ENCODE measurements around the gene HSPA12B. TPM values are rescaled to one million over a fixed set of nuclear protein-coding genes. Genes with fewer than 3 reads are reported as not detected.
A peak's percentile ranks its signal among the peaks of the same experiment; 100 is the strongest.

HSPA12B gene
- total and polyA plus RNA-seq, 2 of the 13 experiments (the other 11 are each of a cell fraction or from before 2014, with no cell fraction given): 0.01 TPM; not detected in 1

GRCh38 chr20:3767427-3768341 is 35.2 kb downstream of the HSPA12B start, which contains the start of gene ADISSP (continued):
- TF ChIP-seq NFIB (CRISPR knock-in tag; IDR thresholded peaks at IDR 0.05; ENCODE audit: borderline replicate concordance) (no peak), ZNF770 (CRISPR knock-in tag; IDR thresholded peaks at IDR 0.05) (no peak; the same call in 1 of the 2 replicates), PATZ1 (CRISPR knock-in tag; IDR thresholded peaks at IDR 0.05) (peak; percentile 51), MBNL3 (CRISPR knock-in tag; conservative IDR thresholded peaks at IDR 0.05) (no peak), MLLT10 (CRISPR knock-in tag; IDR thresholded peaks at IDR 0.05) (0 out of 2 replicates have a peak, but pooled peaks have one; percentile 55), BCLAF1 (IDR thresholded peaks at IDR 0.05) (no peak), ZNF75D (CRISPR knock-in tag; IDR thresholded peaks at IDR 0.05; ENCODE audit: borderline replicate concordance) (no peak), GPN1 (CRISPR knock-in tag; IDR thresholded peaks at IDR 0.05; ENCODE audit: borderline replicate concordance) (no peak), ZNF891 (CRISPR knock-in tag; IDR thresholded peaks at IDR 0.05) (peak; percentile 89), ZNF614 (CRISPR knock-in tag; IDR thresholded peaks at IDR 0.05; ENCODE audit: borderline replicate concordance) (peak; percentile 39), ZNF280B (CRISPR knock-in tag; IDR thresholded peaks at IDR 0.05; ENCODE audit: borderline replicate concordance) (peak; percentile 68; the same call in 1 of the 2 replicates), HOMEZ (CRISPR knock-in tag; IDR thresholded peaks at IDR 0.05; ENCODE audit: low read depth) (peak; percentile 60; the same call in 1 of the 2 replicates), BRD4 (CRISPR knock-in tag; IDR thresholded peaks at IDR 0.05) (peak; percentile 92), PCBP1 (IDR thresholded peaks at IDR 0.05; ENCODE audit: borderline replicate concordance, low read depth, low read length) (peak; percentile 59; the same call in 1 of the 2 replicates), RARA (CRISPR knock-in tag; IDR thresholded peaks at IDR 0.05) (peak; percentile 28; the same call in 1 of the 2 replicates), ATF5 (CRISPR knock-in tag; IDR thresholded peaks at IDR 0.05; ENCODE audit: low read depth) (peak; percentile 79)

Data from HepG2 (cell line).